Posterior cingulate gyrus (tissue), 11 donors: Measurements from ENCODE around the gene PHPT1.

Source experiments
- DNase-seq, 10 donors: peaks; one replicate each; pipeline versions ENCODE4 v3.0.0 to v3.0.0-alpha.2; 2020 to 2021; ENCODE audit warnings: mixed read lengths in 3 of 10
- intact Hi-C: fragments of 100-400 bp; cut with DNase I; formaldehyde crosslinking; loops from one replicate; pipeline ENCODE4 v1.15.1; 2023

The PHPT1 gene

GRCh38 chr9:136844761-136845464, 4.3 kb upstream of the PHPT1 start:
- intact Hi-C loops: loop anchor here (5.0 to 10.0 kb wide), 3 partner anchors 38 to 100 kb away; partner anchors contain the start of genes C8G, FBXW5, RABL6 and TMEM141

DNA sequence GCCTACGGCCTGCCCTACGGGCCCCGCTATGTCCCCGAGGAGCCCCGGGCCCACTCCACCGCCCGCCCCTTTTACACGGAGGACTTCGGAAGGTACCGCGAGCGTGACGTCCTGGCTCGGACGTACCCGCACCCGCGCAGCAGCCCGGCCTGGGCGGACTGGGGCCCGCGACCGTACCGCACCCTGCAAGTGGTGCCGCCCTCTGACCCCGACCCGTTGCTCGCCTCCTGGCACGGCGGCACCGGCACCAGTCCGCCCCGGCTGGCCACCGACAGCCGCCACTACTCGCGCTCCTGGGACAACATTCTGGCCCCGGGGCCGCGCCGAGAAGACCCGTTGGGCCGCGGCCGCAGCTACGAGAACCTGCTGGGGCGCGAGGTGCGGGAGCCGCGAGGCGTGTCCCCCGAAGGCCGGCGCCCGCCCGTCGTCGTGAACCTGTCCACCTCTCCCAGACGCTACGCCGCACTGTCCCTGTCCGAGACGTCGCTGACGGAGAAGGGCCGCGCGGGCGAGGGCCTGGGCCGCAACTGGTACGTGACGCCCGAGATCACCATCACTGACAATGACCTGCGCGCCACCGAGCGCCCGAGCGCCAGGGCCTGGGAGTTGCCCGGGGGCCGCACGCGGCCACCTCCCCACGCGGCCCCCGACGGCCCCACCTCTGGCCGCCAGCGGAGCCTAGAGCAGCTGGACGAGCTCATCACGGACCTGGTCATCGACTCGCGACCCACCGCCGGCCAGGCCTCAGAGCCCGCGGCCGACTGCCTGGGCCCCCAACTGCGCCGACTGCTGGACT, 3.5 kb upstream of the PHPT1 start:
- intact Hi-C loops: loop anchor here (10.0 kb wide), 1 partner anchor 99 kb away; the partner anchor contains the start of genes C8G and FBXW5
- DNase-seq: no peak

More at GRCh38 chr9:136844761-136845464, 4.3 kb upstream of the PHPT1 start:
- no peak for DNase-seq

DNA sequence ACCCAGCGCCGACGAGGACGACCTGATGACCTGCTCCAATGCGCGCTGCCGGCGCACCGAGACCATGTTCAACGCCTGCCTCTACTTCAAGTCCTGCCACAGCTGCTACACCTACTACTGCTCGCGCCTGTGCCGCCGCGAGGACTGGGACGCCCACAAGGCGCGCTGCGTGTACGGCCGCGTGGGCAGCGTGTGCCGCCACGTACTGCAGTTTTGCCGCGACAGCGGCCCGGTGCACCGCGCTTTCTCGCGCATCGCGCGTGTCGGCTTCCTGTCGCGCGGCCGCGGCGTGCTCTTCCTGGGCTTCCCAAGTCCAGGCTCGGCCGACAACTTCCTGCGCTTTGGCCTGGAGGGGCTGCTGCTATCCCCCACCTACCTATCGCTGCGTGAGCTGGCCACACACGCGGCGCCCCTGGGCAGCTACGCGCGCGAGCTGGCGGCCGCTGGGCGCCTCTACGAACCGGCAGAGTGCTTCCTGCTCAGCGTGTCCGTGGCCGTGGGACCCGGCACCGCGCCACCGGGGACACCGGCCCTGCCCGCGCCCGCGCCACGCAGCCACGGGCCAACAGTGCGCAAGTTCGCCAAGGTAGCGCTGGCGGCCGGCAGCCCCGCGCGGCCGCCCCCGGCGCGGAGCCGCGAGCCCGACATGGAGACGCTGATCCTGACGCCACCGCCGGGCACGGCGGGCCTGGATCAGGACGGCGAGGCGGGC, 2.7 kb upstream of the PHPT1 start:
- intact Hi-C loops: loop anchor here (10.0 kb wide), 1 partner anchor 98 kb away; the partner anchor contains the start of genes C8G and FBXW5
- no peak for DNase-seq

- intact Hi-C loops: loop anchor here (10.0 kb wide), 1 partner anchor 98 kb away; the partner anchor contains the start of genes C8G and FBXW5
- DNase-seq: no peak
Measured at GRCh38 chr9:136847088-136847825, 2.0 kb upstream of the PHPT1 start.

GRCh38 chr9:136847826-136848392, 1.3 kb upstream of the PHPT1 start:
- intact Hi-C loops: loop anchor here (10.0 kb wide), 1 partner anchor 97 kb away; the partner anchor contains the start of genes C8G and FBXW5
- peak in 1 of 10 donors; percentile 50 for DNase-seq

DNA sequence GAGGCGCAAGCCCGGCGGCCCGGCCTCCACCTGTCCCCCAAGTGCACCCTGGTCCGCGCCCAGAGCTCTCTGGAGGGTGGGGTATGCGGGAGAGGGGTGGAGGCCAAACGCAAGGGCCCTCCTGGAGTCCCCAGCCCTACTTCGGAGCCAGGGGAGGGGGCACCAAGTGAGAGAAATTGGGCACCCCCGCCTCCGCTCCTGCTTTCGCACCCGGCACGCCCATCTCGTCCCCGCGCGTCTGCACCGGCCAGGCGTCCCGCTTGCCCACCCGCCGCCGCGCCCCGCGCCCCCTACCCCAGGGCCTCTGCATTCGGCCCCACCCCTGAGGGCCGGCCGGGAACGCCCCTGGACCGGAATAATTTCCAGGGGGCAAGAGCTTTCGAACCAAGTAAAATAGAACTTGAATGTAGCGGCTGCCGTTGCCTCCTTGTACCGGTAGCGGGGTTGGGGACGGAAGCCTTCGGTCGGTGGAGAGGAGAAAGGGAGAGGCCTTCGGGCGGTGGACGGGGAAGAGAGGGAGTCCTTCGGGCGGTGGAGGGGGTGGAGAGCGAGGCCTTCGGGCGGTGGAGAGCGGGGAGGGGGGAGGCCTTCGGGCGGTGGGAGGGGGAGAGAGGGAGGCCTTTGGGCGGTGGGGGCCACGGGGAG, 694 bp upstream of the PHPT1 start:
- peak in 3 of 10 donors; percentile 20 to 92 (median 39) for DNase-seq
- intact Hi-C loops: loop anchor here (10.0 kb wide), 1 partner anchor 96 kb away; the partner anchor contains the start of genes C8G and FBXW5

- intact Hi-C loops: loop anchor here (10.0 kb wide), 1 partner anchor 95 kb away; the partner anchor contains the start of genes C8G and FBXW5
- DNase-seq: no peak
Measured at GRCh38 chr9:136849960-136850865, 1.0 kb downstream of the PHPT1 start.

GRCh38 chr9:136850866-136851775, 1.9 kb downstream of the PHPT1 start:
- DNase-seq: peak in 1 of 10 donors; percentile 75
- intact Hi-C loops: no loop called here

- intact Hi-C loops: no loop called here
- DNase-seq: peak in 2 of 10 donors; percentile 5 to 84
Measured at GRCh38 chr9:136851941-136852663, 2.9 kb downstream of the PHPT1 start, which contains the start of gene MAMDC4. TSS of gene MAMDC4 (plus strand) at chr9:136852346. CDS start at chr9:136852417, 71 bp downstream.

GRCh38 chr9:136852664-136853595, 3.7 kb downstream of the PHPT1 start:
- peak in 4 of 10 donors; percentile 5 to 86 (median 36) for DNase-seq
- intact Hi-C loops: no loop called here

DNA sequence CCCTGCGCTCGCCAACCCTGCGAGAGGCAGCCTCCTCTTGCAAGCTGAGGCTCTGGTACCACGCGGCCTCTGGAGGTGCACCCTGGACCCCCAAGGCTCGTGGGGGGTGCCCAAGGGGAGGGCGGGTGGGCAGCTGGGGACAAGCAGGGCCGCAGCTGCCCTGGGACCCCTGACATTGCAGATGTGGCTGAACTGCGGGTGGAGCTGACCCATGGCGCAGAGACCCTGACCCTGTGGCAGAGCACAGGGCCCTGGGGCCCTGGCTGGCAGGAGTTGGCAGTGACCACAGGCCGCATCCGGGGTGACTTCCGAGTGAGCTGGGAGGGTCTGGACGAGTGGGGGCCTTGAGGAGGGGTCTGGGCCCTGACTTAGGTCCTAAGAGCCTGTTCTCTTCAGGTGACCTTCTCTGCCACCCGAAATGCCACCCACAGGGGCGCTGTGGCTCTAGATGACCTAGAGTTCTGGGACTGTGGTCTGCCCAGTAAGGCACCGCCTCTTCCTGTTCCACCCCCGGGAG, 4.4 kb downstream of the PHPT1 start:
- intact Hi-C loops: no loop called here
- peak in 2 of 10 donors; percentile 4 to 62 for DNase-seq

DNA sequence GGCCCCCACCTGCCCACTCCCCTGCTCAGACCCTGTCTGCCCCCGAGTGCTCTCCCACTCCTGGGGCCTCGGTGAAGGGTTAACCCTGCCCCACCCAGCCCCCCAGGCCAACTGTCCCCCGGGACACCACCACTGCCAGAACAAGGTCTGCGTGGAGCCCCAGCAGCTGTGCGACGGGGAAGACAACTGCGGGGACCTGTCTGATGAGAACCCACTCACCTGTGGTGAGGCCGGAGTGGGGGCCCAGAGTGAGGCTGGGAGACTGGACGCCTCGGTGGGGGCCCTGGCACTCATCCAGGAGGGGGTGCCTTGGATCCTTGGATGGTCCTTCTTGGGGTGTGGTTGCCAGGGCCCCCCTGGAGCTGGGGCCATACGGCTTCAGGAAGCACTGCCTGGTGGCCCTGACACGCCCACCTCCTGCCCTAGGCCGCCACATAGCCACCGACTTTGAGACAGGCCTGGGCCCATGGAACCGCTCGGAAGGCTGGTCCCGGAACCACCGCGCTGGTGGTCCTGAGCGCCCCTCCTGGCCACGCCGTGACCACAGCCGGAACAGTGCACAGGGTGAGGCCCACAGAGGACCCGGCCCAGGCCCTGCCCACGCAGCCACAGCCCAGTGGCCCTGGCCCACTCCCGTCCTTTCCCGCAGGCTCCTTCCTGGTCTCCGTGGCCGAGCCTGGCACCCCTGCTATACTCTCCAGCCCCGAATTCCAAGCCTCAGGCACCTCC, 5.1 kb downstream of the PHPT1 start:
- DNase-seq: peak in 4 of 10 donors; percentile 5 to 78 (median 43)
- intact Hi-C loops: no loop called here

DNA sequence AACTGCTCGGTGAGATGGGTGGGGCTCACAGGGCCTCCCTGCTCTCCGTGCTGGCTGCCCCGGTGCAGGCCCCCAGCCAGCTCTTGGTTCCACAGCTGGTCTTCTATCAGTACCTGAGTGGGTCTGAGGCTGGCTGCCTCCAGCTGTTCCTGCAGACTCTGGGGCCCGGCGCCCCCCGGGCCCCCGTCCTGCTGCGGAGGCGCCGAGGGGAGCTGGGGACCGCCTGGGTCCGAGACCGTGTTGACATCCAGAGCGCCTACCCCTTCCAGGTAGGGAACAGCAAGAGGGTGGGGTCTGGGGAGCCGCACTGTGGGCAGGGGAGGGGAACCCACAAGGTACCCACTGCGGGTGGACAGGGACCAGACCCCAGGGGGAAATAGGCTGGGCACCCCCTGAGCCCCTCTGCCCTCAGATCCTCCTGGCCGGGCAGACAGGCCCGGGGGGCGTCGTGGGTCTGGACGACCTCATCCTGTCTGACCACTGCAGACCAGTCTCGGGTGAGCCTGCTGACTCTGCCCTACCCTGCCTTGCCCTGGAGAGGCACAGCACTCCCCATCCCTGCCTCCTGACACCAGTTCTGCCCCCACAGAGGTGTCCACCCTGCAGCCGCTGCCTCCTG, 5.7 kb downstream of the PHPT1 start:
- peak in 3 of 10 donors; percentile 5 to 80 (median 5) for DNase-seq
- intact Hi-C loops: no loop called here
